ENCODE results near the gene RAVER2. TPM values are rescaled to one million over a fixed set of nuclear protein-coding genes. Genes with fewer than 3 reads are reported as not detected.

The RAVER2 gene
- total RNA-seq, 2 experiments from 2014 or later: 0.08 TPM; not detected in 1

- intact Hi-C loops (cut with micrococcal nuclease; ENCODE audit: unreplicated experiment): no loop called here
- Histone ChIP-seq H3K9me2 (ENCODE audit: insufficient read depth, low read length) (no peaks in the 10 kb centered on the region), H3K79me2 (ENCODE audit: insufficient read depth, low read depth, low read length) (no peaks in the 10 kb centered on the region), H3K4me2 (ENCODE audit: low read length) (no peak overlapping the region), H3K36me3 (ENCODE audit: insufficient read depth, low read length) (no peaks in the 10 kb centered on the region), H3K27ac (ENCODE audit: low read depth, low read length, poor library complexity, severe bottlenecking) (no peak overlapping the region), H3K9me3 (ENCODE audit: low read length) (no peaks in the 10 kb centered on the region), H3K4me3 (ENCODE audit: low read depth, low read length, poor library complexity, severe bottlenecking) (no peak overlapping the region), H2AFZ (ENCODE audit: low read length) (no peak overlapping the region), H4K20me1 (ENCODE audit: insufficient read depth, low read length) (no peaks in the 10 kb centered on the region), H3K4me1 (ENCODE audit: insufficient read depth, low read length, poor library complexity, severe bottlenecking) (no peaks in the 10 kb centered on the region)
- no peak for DNase-seq (ENCODE audit: low spot score)
- POLR2A ChIA-PET: no interaction called here
- CTCF ChIA-PET (ENCODE audit: unreplicated experiment): no interaction called here
- no peak for TF ChIP-seq EZH2phosphoT487 (IDR thresholded peaks at IDR 0.05; ENCODE audit: borderline replicate concordance, low read depth, low read length)
- TF ChIP-seq CTCF (conservative IDR thresholded peaks at IDR 0.05; ENCODE audit: low read length): no peak
- no TSS peak for BruUV-seq (replicated peaks)
Observed at GRCh38 chr1:64809309-64809708, 64.4 kb downstream of the RAVER2 start.

GRCh38 chr1:64810001-64810400 lies 65.1 kb downstream of the RAVER2 start:
- Histone ChIP-seq H3K36me3 (ENCODE audit: insufficient read depth, low read length) (no peaks in the 10 kb centered on the region), H2AFZ (ENCODE audit: low read length) (no peak overlapping the region), H3K4me2 (ENCODE audit: low read length) (no peak overlapping the region), H3K9me3 (ENCODE audit: low read length) (no peaks in the 10 kb centered on the region), H4K20me1 (ENCODE audit: insufficient read depth, low read length) (no peaks in the 10 kb centered on the region), H3K27ac (ENCODE audit: low read depth, low read length, poor library complexity, severe bottlenecking) (no peak overlapping the region), H3K79me2 (ENCODE audit: insufficient read depth, low read depth, low read length) (no peaks in the 10 kb centered on the region), H3K4me3 (ENCODE audit: low read depth, low read length, poor library complexity, severe bottlenecking) (no peak overlapping the region), H3K9me2 (ENCODE audit: insufficient read depth, low read length) (no peaks in the 10 kb centered on the region), H3K4me1 (ENCODE audit: insufficient read depth, low read length, poor library complexity, severe bottlenecking) (no peaks in the 10 kb centered on the region)
- ChIA-PET CTCF (ENCODE audit: unreplicated experiment) (no interaction called here), POLR2A (no interaction called here)
- no peak for DNase-seq (ENCODE audit: low spot score)
- intact Hi-C loops (cut with micrococcal nuclease; ENCODE audit: unreplicated experiment): no loop called here
- no peak for TF ChIP-seq EZH2phosphoT487 (IDR thresholded peaks at IDR 0.05; ENCODE audit: borderline replicate concordance, low read depth, low read length)
- no peak for TF ChIP-seq CTCF (conservative IDR thresholded peaks at IDR 0.05; ENCODE audit: low read length)
- no TSS peak for BruUV-seq (replicated peaks)

- ChIA-PET CTCF (ENCODE audit: unreplicated experiment) (no interaction called here), POLR2A (interaction anchor here (0.6 kb wide), 1 partner anchor 13 kb away, joined by 5 read pairs; no protein-coding TSS in a partner anchor)
- no peak overlapping the region for H2AFZ ChIP-seq (ENCODE audit: low read length)
Observed at GRCh38 chr1:64811131-64811530, 66.3 kb downstream of the RAVER2 start.

More at GRCh38 chr1:64811131-64811530, 66.3 kb downstream of the RAVER2 start:
- Histone ChIP-seq H3K4me3 (ENCODE audit: low read depth, low read length, poor library complexity, severe bottlenecking) (no peak overlapping the region), H3K27ac (ENCODE audit: low read depth, low read length, poor library complexity, severe bottlenecking) (no peak overlapping the region), H3K9me3 (ENCODE audit: low read length) (no peaks in the 10 kb centered on the region), H3K9me2 (ENCODE audit: insufficient read depth, low read length) (no peaks in the 10 kb centered on the region), H4K20me1 (ENCODE audit: insufficient read depth, low read length) (no peaks in the 10 kb centered on the region), H3K4me2 (ENCODE audit: low read length) (no peak overlapping the region), H3K79me2 (ENCODE audit: insufficient read depth, low read depth, low read length) (no peaks in the 10 kb centered on the region), H3K36me3 (ENCODE audit: insufficient read depth, low read length) (no peaks in the 10 kb centered on the region), H3K4me1 (ENCODE audit: insufficient read depth, low read length, poor library complexity, severe bottlenecking) (no peaks in the 10 kb centered on the region)
- no TSS peak for BruUV-seq (replicated peaks)
- intact Hi-C loops (cut with micrococcal nuclease; ENCODE audit: unreplicated experiment): no loop called here
- no peak for DNase-seq (ENCODE audit: low spot score)
- TF ChIP-seq EZH2phosphoT487 (IDR thresholded peaks at IDR 0.05; ENCODE audit: borderline replicate concordance, low read depth, low read length): no peak
- no peak for TF ChIP-seq CTCF (conservative IDR thresholded peaks at IDR 0.05; ENCODE audit: low read length)
